Inferior parietal cortex (tissue), 1 donor: Measurements from ENCODE around the gene ERC2.

ENCODE experiments used
- DNase-seq: peaks from one replicate; pipeline ENCODE4 v3.0.0-alpha.2; 2016; ENCODE audit errors: extremely low spot score

Gene ERC2

GRCh38 chr3:56253941-56254665, 214.2 kb downstream of the ERC2 start:
- DNase-seq, result no peak

- peak; percentile 90 for DNase-seq
Measured at GRCh38 chr3:56251343-56251945, 216.8 kb downstream of the ERC2 start.

- no peak for DNase-seq
Measured at GRCh38 chr3:56248021-56248420, 220.2 kb downstream of the ERC2 start.

- no peak for DNase-seq
Measured at GRCh38 chr3:56238299-56238698, 230.0 kb downstream of the ERC2 start.

- DNase-seq, result no peak
Measured at GRCh38 chr3:56233742-56234141, 234.5 kb downstream of the ERC2 start.

GRCh38 chr3:56229311-56229710, 239.0 kb downstream of the ERC2 start:
- no peak for DNase-seq

GRCh38 chr3:56222866-56223265, 245.4 kb downstream of the ERC2 start:
- DNase-seq, result no peak

GRCh38 chr3:56219894-56220805, 248.1 kb downstream of the ERC2 start:
- no peak for DNase-seq

GRCh38 chr3:56209982-56210751, 258.1 kb downstream of the ERC2 start:
- no peak for DNase-seq

- no peak for DNase-seq
Measured at GRCh38 chr3:56207922-56208321, 260.3 kb downstream of the ERC2 start.

GRCh38 chr3:56205406-56205805, 262.9 kb downstream of the ERC2 start:
- DNase-seq, result no peak

- no peak for DNase-seq
Measured at GRCh38 chr3:56202997-56203396, 265.3 kb downstream of the ERC2 start.

GRCh38 chr3:56201407-56201806, 266.9 kb downstream of the ERC2 start:
- no peak for DNase-seq

- no peak for DNase-seq
Measured at GRCh38 chr3:56200251-56200650, 268.0 kb downstream of the ERC2 start.

GRCh38 chr3:56197991-56198390, 270.3 kb downstream of the ERC2 start:
- DNase-seq, result no peak

GRCh38 chr3:56197259-56197965, 270.9 kb downstream of the ERC2 start:
- DNase-seq, result no peak

- no peak for DNase-seq
Measured at GRCh38 chr3:56196700-56197099, 271.6 kb downstream of the ERC2 start.

- DNase-seq, result no peak
Measured at GRCh38 chr3:56193519-56193918, 274.7 kb downstream of the ERC2 start.

GRCh38 chr3:56192001-56192400, 276.3 kb downstream of the ERC2 start:
- DNase-seq, result no peak

GRCh38 chr3:56190771-56191305, 277.4 kb downstream of the ERC2 start:
- DNase-seq, result no peak

- no peak for DNase-seq
Measured at GRCh38 chr3:56190130-56190529, 278.1 kb downstream of the ERC2 start.
